ENCODE results near the gene BRMS1.
"Not testable (repeated sequence)": the region's sequence is repeated elsewhere in the genome, so short reads cannot be mapped to it uniquely, and the experiment has no call there.

BRMS1 gene

DNA sequence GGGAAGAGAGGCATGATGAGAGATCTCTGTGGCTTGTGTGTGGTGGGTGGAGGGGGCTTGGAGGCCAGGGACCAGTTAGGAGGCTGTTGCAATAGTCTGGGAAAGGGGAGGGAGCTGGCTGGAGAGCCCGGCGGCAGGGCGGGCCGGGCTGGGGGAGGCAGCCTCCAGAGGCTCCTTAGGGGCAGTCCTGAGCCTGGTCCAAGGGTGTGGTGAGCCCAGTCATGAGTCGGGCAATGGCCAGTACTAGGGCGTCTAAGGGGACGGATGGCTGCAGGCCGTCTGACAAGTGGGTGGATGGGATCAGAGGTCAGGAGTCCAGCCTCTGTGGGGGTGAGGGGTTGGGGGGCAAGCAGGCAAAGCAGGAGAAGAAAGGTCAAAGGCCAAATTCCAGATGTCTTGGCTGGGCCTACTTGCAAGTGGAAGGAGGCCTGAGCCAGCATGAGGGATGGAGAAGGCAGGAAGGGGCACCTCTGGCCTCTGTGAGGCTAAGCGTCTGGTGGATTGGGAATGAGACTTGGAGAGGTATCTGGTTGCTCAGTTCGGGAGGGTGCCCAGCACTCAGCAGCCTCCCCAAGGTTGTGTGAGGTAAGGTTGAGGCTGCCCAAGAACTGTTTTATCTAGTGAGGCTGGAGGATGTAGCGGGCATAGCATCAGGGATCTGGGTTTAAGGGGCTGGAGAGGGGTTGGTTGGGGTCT is 22.0 kb downstream of the BRMS1 start:
- no peak for DNase-seq (ENCODE audit: low spot score)

- DNase-seq (ENCODE audit: low spot score) = no peak
These were observed 23.3 kb downstream of the BRMS1 start for GRCh38 chr11:66321606-66322005.

- DNase-seq (ENCODE audit: low spot score) = not testable (repeated sequence)
These were observed 24.2 kb downstream of the BRMS1 start for GRCh38 chr11:66320748-66321147.

DNA sequence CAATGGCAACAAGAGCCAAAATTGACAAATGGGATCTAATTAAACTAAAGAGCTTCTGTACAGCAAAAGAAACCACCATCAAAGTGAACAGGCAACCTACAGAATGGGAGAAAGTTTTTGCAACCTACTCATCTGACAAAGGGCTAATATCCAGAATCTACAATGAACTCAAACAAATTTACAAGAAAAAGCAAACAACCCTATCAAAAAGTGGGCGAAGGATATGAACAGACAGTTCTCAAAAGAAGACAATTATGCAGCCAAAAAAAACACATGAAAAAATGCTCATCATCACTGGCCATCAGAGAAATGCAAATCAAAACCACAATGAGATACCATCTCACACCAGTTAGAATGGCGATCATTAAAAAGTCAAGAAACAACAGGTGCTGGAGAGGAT is 24.6 kb downstream of the BRMS1 start:
- not testable (repeated sequence) for DNase-seq (ENCODE audit: low spot score)

- DNase-seq (ENCODE audit: low spot score) = no peak
These were observed 26.3 kb downstream of the BRMS1 start for GRCh38 chr11:66318600-66318970.

GRCh38 chr11:66317723-66318599 is 26.9 kb downstream of the BRMS1 start:
- DNase-seq (ENCODE audit: low spot score) = no peak

DNA sequence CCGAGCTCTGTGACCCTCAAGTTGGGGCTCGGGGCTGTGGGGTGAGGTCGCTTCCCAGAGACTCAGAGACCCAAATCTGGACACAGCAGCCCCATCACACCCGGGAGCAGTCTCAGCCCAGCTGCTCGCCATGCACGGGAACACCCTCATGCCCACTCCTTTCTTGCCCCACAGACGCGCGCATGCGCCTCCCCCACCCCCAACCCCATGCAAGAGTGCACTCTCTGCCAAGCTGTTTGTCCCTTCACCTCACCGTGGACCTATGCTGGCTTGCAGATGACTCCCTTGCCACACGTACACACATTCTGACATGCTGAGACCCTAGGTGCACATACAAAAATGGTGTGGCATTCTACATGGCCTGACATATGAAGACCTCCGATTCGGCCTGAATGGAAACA is 27.6 kb downstream of the BRMS1 start:
- no peak for DNase-seq (ENCODE audit: low spot score)

DNA sequence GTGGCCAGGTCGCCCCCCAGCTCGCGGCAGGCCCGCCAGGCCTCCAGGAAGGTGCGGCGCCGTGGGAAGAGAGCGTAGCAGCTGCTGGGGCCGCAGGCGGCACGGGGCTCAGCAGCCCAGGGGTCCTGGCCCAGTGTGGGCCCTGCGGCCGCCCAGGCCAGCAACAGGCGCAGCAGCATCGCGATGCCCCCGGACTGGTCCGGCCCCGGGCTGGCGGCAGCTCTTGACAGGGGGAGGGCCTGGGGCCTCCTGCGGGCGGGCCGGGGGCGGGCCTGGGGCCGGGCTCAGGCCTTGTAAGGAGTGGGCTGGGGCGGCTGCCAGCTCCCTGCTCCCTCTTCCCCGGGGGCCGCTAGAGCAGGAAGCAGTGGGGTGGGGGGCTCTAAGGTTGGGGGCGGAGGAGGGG is 28.1 kb downstream of the BRMS1 start, which contains the start of gene CD248:
TSS of gene CD248 (minus strand) at position 196 of the 403 bp plus-strand sequence. CDS start at position 179, 17 bp downstream.
- peak; percentile 70 for DNase-seq (ENCODE audit: low spot score)

GRCh38 chr11:66315921-66316811 is 28.7 kb downstream of the BRMS1 start:
- DNase-seq (ENCODE audit: low spot score) = no peak

DNA sequence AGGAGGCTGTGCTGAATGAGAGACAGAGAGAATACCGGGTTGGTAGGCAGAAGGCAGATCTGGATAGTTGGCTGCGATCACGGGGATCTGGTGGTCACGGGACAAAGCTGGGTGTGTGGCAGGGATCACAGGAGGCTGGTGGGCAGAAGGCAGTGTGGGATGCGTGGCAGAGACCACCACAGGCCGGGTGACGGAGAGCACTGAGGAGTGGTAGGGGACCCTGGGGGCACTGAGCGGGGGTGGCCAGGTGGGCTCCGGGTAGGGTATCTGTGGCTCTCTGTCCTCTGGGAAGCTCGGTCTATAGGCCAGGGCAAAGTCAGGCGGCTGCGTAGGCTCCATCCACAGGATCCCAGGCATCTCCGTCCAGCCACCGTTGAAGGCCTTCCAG is 29.4 kb downstream of the BRMS1 start:
- no peak for DNase-seq (ENCODE audit: low spot score)

DNA sequence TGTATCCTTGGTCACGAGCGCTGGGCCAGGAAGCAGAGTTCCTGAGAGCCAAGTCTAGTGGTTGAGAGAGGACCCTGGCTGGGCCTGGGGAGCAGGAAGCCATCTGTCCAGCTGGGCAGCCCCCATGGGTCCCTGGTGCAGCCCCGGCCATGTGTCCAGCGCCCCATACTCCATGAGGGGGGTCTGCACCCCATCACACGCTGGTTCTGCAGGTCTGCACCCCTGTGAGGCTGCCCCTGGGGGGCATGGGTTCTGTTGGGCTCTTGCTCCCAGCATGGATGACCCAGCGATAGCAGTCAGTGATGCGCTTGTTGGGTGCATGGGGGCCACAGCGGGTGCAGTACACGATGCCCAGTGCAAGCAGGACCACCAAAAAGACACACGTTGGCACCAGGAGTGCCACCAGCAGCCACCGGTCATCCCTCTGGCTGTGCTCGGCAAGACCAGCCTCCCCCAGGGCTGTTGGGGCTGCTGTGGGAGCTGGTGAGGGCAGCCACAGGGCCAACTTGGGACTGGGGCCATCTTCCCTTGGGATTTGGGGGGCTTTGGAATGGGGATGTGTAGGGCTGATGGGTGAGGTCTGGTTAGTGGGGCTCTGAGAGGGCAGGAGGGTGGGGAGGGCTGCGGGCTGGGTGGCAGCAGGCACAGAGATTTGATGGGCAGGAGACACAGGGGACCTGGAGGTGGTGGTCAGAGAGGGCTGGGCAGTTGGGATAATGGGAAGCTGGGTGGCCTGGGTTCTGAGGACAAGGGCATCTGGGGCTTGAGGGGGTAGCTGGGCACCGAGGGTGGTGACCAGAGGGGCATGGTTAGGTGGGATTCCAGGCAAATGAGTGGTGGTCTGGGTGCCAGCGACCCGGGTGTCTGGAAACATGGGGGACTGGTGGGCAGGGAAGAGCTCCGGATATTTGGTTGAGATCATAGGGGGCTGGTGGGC is 30.1 kb downstream of the BRMS1 start:
- no peak for DNase-seq (ENCODE audit: low spot score)

- DNase-seq (ENCODE audit: low spot score) = no peak
These were observed 30.8 kb downstream of the BRMS1 start for GRCh38 chr11:66314186-66314501.

GRCh38 chr11:66313321-66314185 is 31.4 kb downstream of the BRMS1 start:
- DNase-seq (ENCODE audit: low spot score) = peak; percentile 56

DNA sequence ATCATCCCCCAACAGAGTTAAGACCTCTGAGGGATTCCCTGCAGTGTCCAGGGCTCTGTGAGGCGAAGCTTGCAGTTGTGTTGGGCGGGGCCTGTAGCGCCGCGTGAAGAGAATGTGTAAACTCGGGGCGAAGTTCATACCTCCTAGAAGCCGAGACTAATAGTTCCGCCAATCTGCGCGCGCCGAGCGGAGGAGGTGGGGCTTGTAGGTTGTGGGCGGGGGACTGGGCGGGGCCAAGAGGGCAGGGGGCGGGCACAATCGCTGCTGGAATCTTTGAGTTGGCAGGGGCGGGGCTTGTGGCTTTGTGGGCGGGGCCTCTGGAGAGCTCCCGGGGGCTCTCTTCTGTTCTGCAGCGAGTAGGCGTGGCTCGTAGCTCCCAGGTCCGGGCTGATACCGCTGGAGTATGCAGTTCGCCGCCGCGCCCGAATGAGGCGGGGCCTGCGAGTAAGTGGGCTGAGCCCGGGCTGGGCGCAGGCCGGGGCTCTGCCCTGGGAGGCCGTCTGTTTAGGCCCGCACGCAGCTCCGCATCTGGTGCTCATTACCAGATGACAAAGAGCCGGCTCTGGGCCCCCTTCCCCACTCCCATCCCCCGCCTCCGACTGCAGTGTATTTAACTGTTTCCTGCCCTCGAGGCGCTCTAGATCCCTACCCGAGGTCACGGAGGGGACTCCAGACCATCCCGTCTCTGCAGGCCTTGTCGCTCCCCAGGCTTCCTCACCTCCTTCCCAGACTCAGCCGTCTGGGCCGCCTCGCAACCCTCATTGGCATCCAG is 32.2 kb downstream of the BRMS1 start:
- DNase-seq (ENCODE audit: low spot score) = peak; percentile 93

GRCh38 chr11:66311965-66312548 is 32.8 kb downstream of the BRMS1 start:
- peak; percentile 82 for DNase-seq (ENCODE audit: low spot score)

- no peak for DNase-seq (ENCODE audit: low spot score)
These were observed 33.4 kb downstream of the BRMS1 start for GRCh38 chr11:66311470-66311964.

DNA sequence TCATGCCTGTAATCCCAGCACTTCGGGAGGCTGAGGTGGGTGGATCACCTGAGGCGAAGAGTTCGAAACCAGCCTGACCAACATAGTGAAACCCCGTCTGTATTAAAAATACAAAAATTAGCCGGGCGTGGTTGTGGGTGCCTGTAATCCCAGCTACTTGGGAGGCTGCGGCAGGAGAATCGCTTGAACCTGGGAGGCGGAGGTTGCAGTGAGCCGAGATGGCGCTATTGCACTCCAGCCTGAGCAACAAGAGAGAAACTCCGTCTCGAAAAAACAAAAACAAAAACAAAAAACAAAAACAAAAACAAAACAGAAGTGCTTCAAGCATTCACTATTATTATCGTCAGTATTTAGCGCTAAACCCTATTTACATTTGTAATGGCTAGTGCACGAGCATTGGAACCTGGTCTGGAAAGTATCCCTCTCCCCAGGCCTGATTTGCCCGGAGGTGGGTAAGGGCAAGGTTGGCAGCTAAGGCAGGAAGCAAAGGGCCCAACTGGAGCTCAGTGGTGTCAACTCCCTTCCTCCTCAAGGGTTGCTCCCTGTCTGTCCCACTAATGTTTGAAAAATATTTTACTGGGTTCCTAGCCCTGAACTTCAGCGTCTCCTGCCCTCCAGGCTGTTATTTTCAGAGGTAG is 34.0 kb downstream of the BRMS1 start:
- DNase-seq (ENCODE audit: low spot score) = not testable (repeated sequence)

DNA sequence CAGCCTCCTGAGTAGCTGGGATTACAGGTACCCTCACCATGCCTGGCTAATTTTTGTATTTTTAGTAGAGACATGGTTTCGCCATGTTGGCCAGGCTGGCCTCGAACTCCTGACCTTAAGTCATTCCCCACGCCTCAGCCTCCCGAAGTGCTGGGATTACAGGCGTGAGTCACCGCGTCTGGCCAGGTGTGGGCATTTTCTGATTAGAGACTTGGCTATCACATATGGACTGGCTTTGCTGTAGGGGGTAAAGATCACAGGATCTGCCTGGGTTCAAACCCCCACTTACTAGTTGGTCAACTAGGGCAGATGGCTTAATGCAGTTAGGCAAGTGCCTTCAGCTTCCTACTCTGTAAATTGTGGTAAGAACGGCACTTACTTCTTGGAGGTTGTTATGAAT is 34.6 kb downstream of the BRMS1 start:
- no peak for DNase-seq (ENCODE audit: low spot score)

All from iPS-NIHi11 (cell line).